Psoas muscle (tissue), 8 donors: ENCODE results near the gene ABCD1. TPM values are rescaled to one million over a fixed set of nuclear protein-coding genes. Genes with fewer than 3 reads are reported as not detected.

ENCODE experiments used
- ATAC-seq, 4 donors: fragments of 200-7000 bp; cut with Tn5 transposase; one replicate each; pipeline ENCODE4 v1.9.1; 2020; ENCODE audit warnings: moderate library complexity in 3 of 4, mild to moderate bottlenecking in 2 of 4
- DNase-seq, 2 donors: peaks; one replicate each; pipeline ENCODE4 v3.0.0-alpha.2; 2020
- H3K27ac ChIP-seq: fragments of 200-600 bp; one replicate; pipeline ENCODE4 v1.8.0; 2022
- H3K27me3 ChIP-seq, 3 donors: fragments of 200-600 bp in 1 of 3; one replicate each; pipeline versions ENCODE4 v1.6.1 to v1.8.0; 2013 to 2022; ENCODE audit warnings: low read length in 2 of 3, mild to moderate bottlenecking in 2 of 3, moderate library complexity in 1 of 3; ENCODE audit not compliant: insufficient read depth in 3 of 3
- H3K36me3 ChIP-seq, 2 donors: fragments of 200-600 bp in 1 of 2; one replicate each; pipeline versions ENCODE4 v1.6.1 to v1.8.0; 2013 to 2022; ENCODE audit warnings: low read depth in 1 of 2, mild to moderate bottlenecking in 1 of 2, moderate library complexity in 1 of 2; ENCODE audit not compliant: insufficient read depth in 1 of 2
- H3K4me1 ChIP-seq: fragments of 200-600 bp; one replicate; pipeline ENCODE4 v1.8.0; 2022
- H3K4me3 ChIP-seq: fragments of 200-600 bp; one replicate; pipeline ENCODE4 v1.8.0; 2022; ENCODE audit warnings: mild to moderate bottlenecking
- H3K9me3 ChIP-seq: fragments of 200-600 bp; one replicate; pipeline ENCODE4 v1.8.0; 2022
- CTCF ChIP-seq: fragments of 200-600 bp; IDR thresholded peaks from one replicate; pipeline ENCODE4 v1.8.0; 2022; ENCODE audit warnings: antibody characterized with exemption
- WGBS, 3 donors: extraction: QIAGEN DNeasy Blood & Tissue Kit; methylation state at CpG; one replicate each; pipeline versions ENCODE4 v1.1.6 to v1.1.7; 2013; 5-methylcytosine and 5-hydroxymethylcytosine counted together
- intact Hi-C, 2 donors: fragments of 100-400 bp; cut with DNase I; formaldehyde crosslinking; loops; one replicate each; pipeline versions ENCODE4 v1.11.0 to v1.14.2; 2022
- polyA plus RNA-seq, 3 donors: library from polyadenylated mRNA; stranded (reverse); fragments of 200-250 nt; gene quantifications; one replicate each; pipeline ENCODE4 v1.2.3, GENCODE V29; 2013
- total RNA-seq, 4 donors: library from RNA; stranded (reverse); fragmentation: NEBNext Ultra II Directional in 2 of 4; extraction: Animal tissue kit (Norgen Biotek cat#: 25700) in 2 of 4; gene quantifications; one replicate each; pipeline versions ENCODE4 v1.2.1 to v1.2.4, GENCODE V29; 2021 to 2023
- donor health status: healthy with polysubstance abuse.
- donor health status: DM: no; HTN: no; CAD: no; lungs with moderate emphysema.
- donor health status: Bipolar disorder and iron deficiency.
- donor health status: healthy.
- donor health status: DM: yes; HTN: yes; CAD: no.
- donor health status: DM: no; HTN: no; CAD: no.
- donor health status: DM: no; HTN: no; CAD: no.
- donor health status: DM: yes; HTN: yes; CAD: no.

The ABCD1 gene
- total and polyA plus RNA-seq, 7 donors: 11.7 to 36.0 (median 20.8) TPM

GRCh38 chrX:153782871-153783270, 58.2 kb downstream of the ABCD1 start:
- no peaks in the 10 kb centered on the region for H3K27me3 ChIP-seq
- peaks cover 2 to 31% of the 10 kb centered on the region in 2 donors for H3K36me3 ChIP-seq
- no peaks in the 10 kb centered on the region for H3K4me1 ChIP-seq
- 79 to 87% (median 80%) methylated on average over 6 to 14 of the region's 14 CpGs for WGBS, 3 donors
- ATAC-seq (no peak), DNase-seq (no peak)
- TF ChIP-seq CTCF: no peak
- peak overlapping the region; percentile 56 for H3K4me3 ChIP-seq
- no peaks in the 10 kb centered on the region for H3K9me3 ChIP-seq
- intact Hi-C loops: loop anchor here in 1 of 2 donors (5.0 kb wide), 1 partner anchor 184 kb away; no protein-coding TSS in a partner anchor
- H3K27ac ChIP-seq: peak overlapping the region; percentile 87

- no peak for DNase-seq
- TF ChIP-seq CTCF: no peak
- no peak for ATAC-seq
- H3K9me3 ChIP-seq: no peaks in the 10 kb centered on the region
- WGBS, 3 donors: 66 to 83% (median 75%) methylated on average over 11 to 24 of the region's 24 CpGs
- no peaks in the 10 kb centered on the region for H3K4me1 ChIP-seq
- no peak overlapping the region for H3K27ac ChIP-seq
- no peak overlapping the region for H3K4me3 ChIP-seq
- intact Hi-C loops: loop anchor here in 1 of 2 donors (5.0 kb wide), 1 partner anchor 184 kb away; no protein-coding TSS in a partner anchor
- H3K36me3 ChIP-seq: peaks cover 2 to 36% of the 10 kb centered on the region in 2 donors
- H3K27me3 ChIP-seq: no peaks in the 10 kb centered on the region
Measured at GRCh38 chrX:153783378-153784013, 58.8 kb downstream of the ABCD1 start.

- Histone ChIP-seq H3K9me3 (no peaks in the 10 kb centered on the region), H3K4me1 (no peaks in the 10 kb centered on the region), H3K4me3 (no peak overlapping the region), H3K36me3 (peaks cover 2 to 39% of the 10 kb centered on the region in 2 donors), H3K27me3 (no peaks in the 10 kb centered on the region), H3K27ac (no peak overlapping the region)
- DNase-seq (no peak), ATAC-seq (no peak)
- intact Hi-C loops: loop anchor here in 1 of 2 donors (5.0 kb wide), 1 partner anchor 183 kb away; no protein-coding TSS in a partner anchor
- no peak for TF ChIP-seq CTCF
- 86 to 89% (median 87%) methylated on average over 16 to 27 of the region's 27 CpGs for WGBS, 3 donors
Measured at GRCh38 chrX:153784325-153784967, 59.8 kb downstream of the ABCD1 start.

GRCh38 chrX:153786669-153787068, 62.0 kb downstream of the ABCD1 start:
- Histone ChIP-seq H3K27ac (no peak overlapping the region), H3K9me3 (no peaks in the 10 kb centered on the region), H3K4me3 (no peak overlapping the region), H3K27me3 (no peaks in the 10 kb centered on the region), H3K4me1 (no peaks in the 10 kb centered on the region), H3K36me3 (peaks cover 2 to 46% of the 10 kb centered on the region in 2 donors)
- 30 to 62% (median 54%) methylated on average over 13 to 15 of the region's 15 CpGs for WGBS, 3 donors
- DNase-seq (no peak), ATAC-seq (no peak)
- intact Hi-C loops: no loop called here
- no peak for TF ChIP-seq CTCF
